ENCODE measurements around the gene PFKFB2.

The PFKFB2 gene

GRCh38 chr1:207070811-207071210 is 17.7 kb downstream of the PFKFB2 start:
- DNase-seq (ENCODE audit: low read depth in 1 of 2, low spot score in 1 of 2): peak in 1 of 2 experiments; percentile 90
- H3K27me3 ChIP-seq (ENCODE audit: insufficient read depth, poor library complexity, severe bottlenecking): no peaks in the 10 kb centered on the region
- H3K27ac ChIP-seq (replicated peaks): peak overlapping the region; percentile 32

GRCh38 chr1:207071426-207071825 is 18.4 kb downstream of the PFKFB2 start:
- no peaks in the 10 kb centered on the region for H3K27me3 ChIP-seq (ENCODE audit: insufficient read depth, poor library complexity, severe bottlenecking)
- no peak overlapping the region for H3K4me3 ChIP-seq (replicated peaks; ENCODE audit: insufficient read depth, low read length)
- TF ChIP-seq CTCF (IDR thresholded peaks at IDR 0.05; ENCODE audit: insufficient read depth, low read length) (no peak), POLR2AphosphoS5 (IDR thresholded peaks at IDR 0.05; ENCODE audit: low read depth) (no peak), GABPA (IDR thresholded peaks at IDR 0.05; ENCODE audit: low read depth) (no peak), REST (IDR thresholded peaks at IDR 0.05; ENCODE audit: insufficient replicate concordance, low read depth) (no peak), SPI1 (IDR thresholded peaks at IDR 0.05; ENCODE audit: borderline replicate concordance, low read depth) (no peak)
- H3K27ac ChIP-seq (replicated peaks): no peak overlapping the region
- DNase-seq (ENCODE audit: low read depth in 1 of 2, low spot score in 1 of 2): no peak

More at GRCh38 chr1:207070811-207071210, 17.7 kb downstream of the PFKFB2 start:
- H3K4me3 ChIP-seq (replicated peaks; ENCODE audit: insufficient read depth, low read length): no peak overlapping the region
- TF ChIP-seq SPI1 (IDR thresholded peaks at IDR 0.05; ENCODE audit: borderline replicate concordance, low read depth): no peak; the same call in 1 of the 2 replicates
- TF ChIP-seq POLR2AphosphoS5 (IDR thresholded peaks at IDR 0.05; ENCODE audit: low read depth): 0 out of 2 replicates have a peak, but pooled peaks have one; percentile 28

- Histone ChIP-seq H3K4me3 (replicated peaks; ENCODE audit: insufficient read depth, low read length) (no peak overlapping the region), H3K27ac (replicated peaks) (no peak overlapping the region), H3K27me3 (ENCODE audit: insufficient read depth, poor library complexity, severe bottlenecking) (no peaks in the 10 kb centered on the region)
- DNase-seq (ENCODE audit: low read depth in 1 of 2, low spot score in 1 of 2): no peak
- no peak for TF ChIP-seq POLR2AphosphoS5 (IDR thresholded peaks at IDR 0.05; ENCODE audit: low read depth)
- no peak for TF ChIP-seq CTCF (IDR thresholded peaks at IDR 0.05; ENCODE audit: insufficient read depth, low read length)
- no peak for TF ChIP-seq GABPA (IDR thresholded peaks at IDR 0.05; ENCODE audit: low read depth)
- no peak for TF ChIP-seq SPI1 (IDR thresholded peaks at IDR 0.05; ENCODE audit: borderline replicate concordance, low read depth)
- no peak for TF ChIP-seq REST (IDR thresholded peaks at IDR 0.05; ENCODE audit: insufficient replicate concordance, low read depth)
Measured at GRCh38 chr1:207072233-207072632, 19.2 kb downstream of the PFKFB2 start.

GRCh38 chr1:207073906-207074820 is 21.1 kb downstream of the PFKFB2 start:
- TF ChIP-seq REST (IDR thresholded peaks at IDR 0.05; ENCODE audit: insufficient replicate concordance, low read depth) (peak; percentile 84), GABPA (IDR thresholded peaks at IDR 0.05; ENCODE audit: low read depth) (no peak)
- Histone ChIP-seq H3K4me3 (replicated peaks; ENCODE audit: insufficient read depth, low read length) (no peak overlapping the region), H3K27ac (replicated peaks) (no peak overlapping the region), H3K27me3 (ENCODE audit: insufficient read depth, poor library complexity, severe bottlenecking) (no peaks in the 10 kb centered on the region)
- no peak for DNase-seq (ENCODE audit: low read depth in 1 of 2, low spot score in 1 of 2)

Measured in HL-60 (cell line).